Fibroblast of pulmonary artery (primary cell): Measurements from ENCODE around the gene HK1.
"Not testable (repeated sequence)": the region's sequence is repeated elsewhere in the genome, so short reads cannot be mapped to it uniquely, and the experiment has no call there.

ENCODE experiments used
- DNase-seq: peaks from one replicate; pipeline ENCODE4 v3.0.0-alpha.2; 2010; ENCODE audit warnings: low read depth
- H3K4me3 ChIP-seq: replicated peaks from 2 replicates; pipeline ENCODE4 v1.5.1; 2011; ENCODE audit warnings: low read depth, mild to moderate bottlenecking, control low read depth, low read length, moderate library complexity
- CTCF ChIP-seq: IDR thresholded peaks from 2 replicates; pipeline ENCODE4 v1.5.1; 2011; ENCODE audit warnings: mild to moderate bottlenecking, control low read depth, low read length, inconsistent platforms; ENCODE audit errors: missing control alignments

The HK1 gene

GRCh38 chr10:69321039-69321715, 42.9 kb downstream of the HK1 start:
- no peak for TF ChIP-seq CTCF
- H3K4me3 ChIP-seq, result peak overlapping the region; percentile 5
- DNase-seq, result no peak

GRCh38 chr10:69321865-69322264, 43.6 kb downstream of the HK1 start:
- no peak for TF ChIP-seq CTCF
- H3K4me3 ChIP-seq, result no peak overlapping the region
- no peak for DNase-seq

- not testable (repeated sequence) for H3K4me3 ChIP-seq, DNase-seq
Observed at GRCh38 chr10:69322346-69322745, 44.0 kb downstream of the HK1 start.

GRCh38 chr10:69323622-69324021, 45.3 kb downstream of the HK1 start:
- no peak overlapping the region for H3K4me3 ChIP-seq
- TF ChIP-seq CTCF, result no peak
- DNase-seq, result no peak

- no peak for DNase-seq
- no peak for TF ChIP-seq CTCF
- H3K4me3 ChIP-seq, result no peak overlapping the region
Observed at GRCh38 chr10:69324583-69324982, 46.3 kb downstream of the HK1 start.

- not testable (repeated sequence) for H3K4me3 ChIP-seq, DNase-seq
Observed at GRCh38 chr10:69325637-69326523, 47.6 kb downstream of the HK1 start.

- H3K4me3 ChIP-seq, result no peak overlapping the region
- no peak for TF ChIP-seq CTCF
- DNase-seq, result no peak
Observed at GRCh38 chr10:69326692-69327091, 48.4 kb downstream of the HK1 start.
